ENCODE results near the gene SLC7A8. TPM values are rescaled to one million over a fixed set of nuclear protein-coding genes. Genes with fewer than 3 reads are reported as not detected.

SLC7A8 gene
- total and polyA plus RNA-seq, 4 donors: 2.6 to 9.8 (median 5.4) TPM

GRCh38 chr14:23217032-23218020, 33.9 kb upstream of the SLC7A8 start (continued):
- TF ChIP-seq NR2F2 (IDR thresholded peaks at IDR 0.05): no peak
- TF ChIP-seq JUND (IDR thresholded peaks at IDR 0.05): no peak
- no peak for TF ChIP-seq RAD21 (IDR thresholded peaks at IDR 0.05)
- TF ChIP-seq, protein P1, sequence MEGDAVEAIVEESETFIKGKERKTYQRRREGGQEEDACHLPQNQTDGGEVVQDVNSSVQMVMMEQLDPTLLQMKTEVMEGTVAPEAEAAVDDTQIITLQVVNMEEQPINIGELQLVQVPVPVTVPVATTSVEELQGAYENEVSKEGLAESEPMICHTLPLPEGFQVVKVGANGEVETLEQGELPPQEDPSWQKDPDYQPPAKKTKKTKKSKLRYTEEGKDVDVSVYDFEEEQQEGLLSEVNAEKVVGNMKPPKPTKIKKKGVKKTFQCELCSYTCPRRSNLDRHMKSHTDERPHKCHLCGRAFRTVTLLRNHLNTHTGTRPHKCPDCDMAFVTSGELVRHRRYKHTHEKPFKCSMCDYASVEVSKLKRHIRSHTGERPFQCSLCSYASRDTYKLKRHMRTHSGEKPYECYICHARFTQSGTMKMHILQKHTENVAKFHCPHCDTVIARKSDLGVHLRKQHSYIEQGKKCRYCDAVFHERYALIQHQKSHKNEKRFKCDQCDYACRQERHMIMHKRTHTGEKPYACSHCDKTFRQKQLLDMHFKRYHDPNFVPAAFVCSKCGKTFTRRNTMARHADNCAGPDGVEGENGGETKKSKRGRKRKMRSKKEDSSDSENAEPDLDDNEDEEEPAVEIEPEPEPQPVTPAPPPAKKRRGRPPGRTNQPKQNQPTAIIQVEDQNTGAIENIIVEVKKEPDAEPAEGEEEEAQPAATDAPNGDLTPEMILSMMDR (IDR thresholded peaks at IDR 0.05; ENCODE audit: low read depth, low read length, missing input control): no peak

DNA sequence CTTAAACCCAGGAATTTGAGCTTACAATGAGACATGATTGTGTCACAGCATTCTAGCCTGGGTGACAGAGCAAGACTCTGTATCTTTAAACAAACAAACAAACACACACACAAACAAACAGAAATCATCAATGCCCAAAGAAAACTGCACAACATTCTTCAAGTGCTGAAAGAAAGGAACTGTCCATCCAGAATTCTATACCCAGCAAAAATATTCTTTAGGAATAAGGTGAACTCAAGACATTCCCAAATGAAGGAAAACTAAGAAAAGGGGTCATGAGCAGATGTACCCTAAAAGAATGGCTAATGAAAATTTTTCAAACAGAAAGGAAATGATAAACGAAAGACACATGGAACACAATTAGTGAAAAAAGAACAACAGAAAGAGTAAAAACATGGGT, 32.0 kb upstream of the SLC7A8 start:
- DNase-seq (ENCODE audit: low spot score): no peak
- Histone ChIP-seq H3K36me3 (ENCODE audit: control insufficient read depth in 4 of 4, insufficient read depth in 3 of 4, low read depth in 1 of 4, low read length in 3 of 4) (no peaks in the 10 kb centered on the region), H3K27ac (ENCODE audit: low read depth in 1 of 2, low read length in 2 of 2) (no peak overlapping the region), H3K4me3 (ENCODE audit: low read depth in 1 of 3, low read length in 3 of 3) (no peak overlapping the region), H3K9me3 (ENCODE audit: control insufficient read depth in 4 of 4, low read length in 3 of 4) (peaks cover 0 to 2% (median 0%) of the 10 kb centered on the region in 4 donors), H3K9ac (ENCODE audit: low read depth in 1 of 2, low read length in 2 of 2) (no peak overlapping the region), H3K27me3 (ENCODE audit: control insufficient read depth in 4 of 4, insufficient read depth in 4 of 4, low read length in 3 of 4) (no peaks in the 10 kb centered on the region), H3K4me1 (ENCODE audit: control insufficient read depth in 4 of 4, insufficient read depth in 4 of 4, low read length in 3 of 4) (no peaks in the 10 kb centered on the region)
- TF ChIP-seq, protein P1 (IDR thresholded peaks at IDR 0.05; ENCODE audit: low read depth, low read length, missing input control): no peak
- TF ChIP-seq, protein P2, sequence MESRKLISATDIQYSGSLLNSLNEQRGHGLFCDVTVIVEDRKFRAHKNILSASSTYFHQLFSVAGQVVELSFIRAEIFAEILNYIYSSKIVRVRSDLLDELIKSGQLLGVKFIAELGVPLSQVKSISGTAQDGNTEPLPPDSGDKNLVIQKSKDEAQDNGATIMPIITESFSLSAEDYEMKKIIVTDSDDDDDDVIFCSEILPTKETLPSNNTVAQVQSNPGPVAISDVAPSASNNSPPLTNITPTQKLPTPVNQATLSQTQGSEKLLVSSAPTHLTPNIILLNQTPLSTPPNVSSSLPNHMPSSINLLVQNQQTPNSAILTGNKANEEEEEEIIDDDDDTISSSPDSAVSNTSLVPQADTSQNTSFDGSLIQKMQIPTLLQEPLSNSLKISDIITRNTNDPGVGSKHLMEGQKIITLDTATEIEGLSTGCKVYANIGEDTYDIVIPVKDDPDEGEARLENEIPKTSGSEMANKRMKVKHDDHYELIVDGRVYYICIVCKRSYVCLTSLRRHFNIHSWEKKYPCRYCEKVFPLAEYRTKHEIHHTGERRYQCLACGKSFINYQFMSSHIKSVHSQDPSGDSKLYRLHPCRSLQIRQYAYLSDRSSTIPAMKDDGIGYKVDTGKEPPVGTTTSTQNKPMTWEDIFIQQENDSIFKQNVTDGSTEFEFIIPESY (IDR thresholded peaks at IDR 0.05): no peak
- no peak for TF ChIP-seq YY1 (IDR thresholded peaks at IDR 0.05)
- TF ChIP-seq HNF4A (conservative IDR thresholded peaks at IDR 0.05): no peak
- TF ChIP-seq SP1 (IDR thresholded peaks at IDR 0.05): no peak
- no peak for TF ChIP-seq FOXA1 (IDR thresholded peaks at IDR 0.05)
- no peak for TF ChIP-seq NR2F2 (IDR thresholded peaks at IDR 0.05)
- no peak for TF ChIP-seq RXRA (IDR thresholded peaks at IDR 0.05)
- TF ChIP-seq REST (IDR thresholded peaks at IDR 0.05): no peak
- no peak for TF ChIP-seq HNF4G (IDR thresholded peaks at IDR 0.05)
- TF ChIP-seq FOXA2 (IDR thresholded peaks at IDR 0.05): no peak
- no peak for TF ChIP-seq EGR1 (IDR thresholded peaks at IDR 0.05; ENCODE audit: low read depth in 2 of 2)
- no peak for TF ChIP-seq ATF3 (IDR thresholded peaks at IDR 0.05)
- no peak for TF ChIP-seq GABPA (IDR thresholded peaks at IDR 0.05 in 1 of 2, conservative IDR thresholded peaks at IDR 0.05 in 1 of 2)
- WGBS: 88% methylated on average over 1 of the region's 1 CpG

Measured in liver (tissue), 9 donors.